GM12891 (cell line): ENCODE data around the gene MYO5B.

Experiments used
- POLR2A ChIP-seq: IDR thresholded peaks from 2 replicates; pipeline ENCODE4 v1.6.1; 2011; ENCODE audit warnings: low read depth, low read length, control low read depth
- POLR2AphosphoS5 ChIP-seq: IDR thresholded peaks from 2 replicates; pipeline ENCODE4 v1.6.1; 2011; ENCODE audit warnings: low read depth, low read length, control low read depth
- POU2F2 ChIP-seq: IDR thresholded peaks from 2 replicates; pipeline ENCODE4 v1.6.1; 2011; ENCODE audit warnings: low read depth, mild to moderate bottlenecking, control low read depth, low read length, moderate library complexity
- TAF1 ChIP-seq: IDR thresholded peaks from 2 replicates; pipeline ENCODE4 v1.6.1; 2011; ENCODE audit warnings: low read depth, low read length, control low read depth

DNA sequence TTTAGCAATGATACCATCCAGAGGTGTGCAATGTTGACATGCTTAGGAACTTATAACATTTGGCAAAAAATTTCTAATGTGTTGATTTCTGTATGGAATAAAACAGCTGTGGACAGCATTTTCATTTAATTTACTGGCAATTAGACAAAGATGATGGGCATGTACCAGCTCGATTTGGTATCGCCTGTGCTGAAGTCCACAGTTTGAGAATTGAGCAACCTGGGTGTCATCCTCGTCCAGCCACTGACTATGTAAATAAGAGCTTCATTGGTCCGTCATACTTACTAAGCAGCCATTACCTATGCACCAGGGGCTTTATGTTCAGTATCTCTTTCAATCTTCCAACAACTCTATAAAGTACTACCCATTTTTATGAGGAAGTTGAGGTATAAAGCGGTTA is 357.1 kb downstream of the MYO5B start:
- no peak for TF ChIP-seq POLR2A
- TF ChIP-seq POLR2AphosphoS5, result no peak
- no peak for TF ChIP-seq TAF1
- no peak for TF ChIP-seq POU2F2
